AG09309 (cell line): ENCODE measurements around the gene PTPRN2.

ENCODE experiments used
- DNase-seq: peaks from one replicate; pipeline ENCODE4 v3.0.0-alpha.2; 2010; ENCODE audit warnings: low read depth
- H3K4me3 ChIP-seq: 2 replicates; pipeline ENCODE4 v1.5.1; 2011; ENCODE audit warnings: mild to moderate bottlenecking, low read depth, low read length, moderate library complexity; ENCODE audit not compliant: control insufficient read depth
- TF ChIP-seq, protein P1 (sequence below): IDR thresholded peaks from 2 replicates; pipeline ENCODE4 v1.5.1; 2011; ENCODE audit warnings: mild to moderate bottlenecking, low read depth, low read length, inconsistent platforms; ENCODE audit not compliant: insufficient read depth, control insufficient read depth; ENCODE audit errors: missing control alignments

PTPRN2 gene

DNA sequence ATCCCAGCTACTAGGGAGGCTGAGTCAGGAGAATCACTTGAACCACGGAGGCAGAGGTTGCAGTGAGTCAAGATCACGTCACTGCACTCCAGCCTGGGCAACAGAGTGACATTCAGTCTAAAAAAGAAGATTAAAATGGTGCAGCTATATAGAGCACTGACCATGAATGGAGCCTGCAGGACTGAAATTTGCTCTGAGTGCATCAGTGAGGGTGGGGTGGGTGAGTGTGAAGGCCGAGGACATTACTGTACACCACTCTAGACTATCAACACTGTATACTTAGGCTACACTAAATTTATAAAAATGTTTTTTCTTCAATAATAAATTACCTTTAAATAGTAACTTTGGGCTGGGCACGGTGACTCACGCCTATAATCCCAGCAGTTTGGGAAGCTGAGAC lies 294.7 kb downstream of the PTPRN2 start:
- TF ChIP-seq, protein P1, sequence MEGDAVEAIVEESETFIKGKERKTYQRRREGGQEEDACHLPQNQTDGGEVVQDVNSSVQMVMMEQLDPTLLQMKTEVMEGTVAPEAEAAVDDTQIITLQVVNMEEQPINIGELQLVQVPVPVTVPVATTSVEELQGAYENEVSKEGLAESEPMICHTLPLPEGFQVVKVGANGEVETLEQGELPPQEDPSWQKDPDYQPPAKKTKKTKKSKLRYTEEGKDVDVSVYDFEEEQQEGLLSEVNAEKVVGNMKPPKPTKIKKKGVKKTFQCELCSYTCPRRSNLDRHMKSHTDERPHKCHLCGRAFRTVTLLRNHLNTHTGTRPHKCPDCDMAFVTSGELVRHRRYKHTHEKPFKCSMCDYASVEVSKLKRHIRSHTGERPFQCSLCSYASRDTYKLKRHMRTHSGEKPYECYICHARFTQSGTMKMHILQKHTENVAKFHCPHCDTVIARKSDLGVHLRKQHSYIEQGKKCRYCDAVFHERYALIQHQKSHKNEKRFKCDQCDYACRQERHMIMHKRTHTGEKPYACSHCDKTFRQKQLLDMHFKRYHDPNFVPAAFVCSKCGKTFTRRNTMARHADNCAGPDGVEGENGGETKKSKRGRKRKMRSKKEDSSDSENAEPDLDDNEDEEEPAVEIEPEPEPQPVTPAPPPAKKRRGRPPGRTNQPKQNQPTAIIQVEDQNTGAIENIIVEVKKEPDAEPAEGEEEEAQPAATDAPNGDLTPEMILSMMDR, result no peak
- no peak for DNase-seq
- H3K4me3 ChIP-seq, result no peak overlapping the region

DNA sequence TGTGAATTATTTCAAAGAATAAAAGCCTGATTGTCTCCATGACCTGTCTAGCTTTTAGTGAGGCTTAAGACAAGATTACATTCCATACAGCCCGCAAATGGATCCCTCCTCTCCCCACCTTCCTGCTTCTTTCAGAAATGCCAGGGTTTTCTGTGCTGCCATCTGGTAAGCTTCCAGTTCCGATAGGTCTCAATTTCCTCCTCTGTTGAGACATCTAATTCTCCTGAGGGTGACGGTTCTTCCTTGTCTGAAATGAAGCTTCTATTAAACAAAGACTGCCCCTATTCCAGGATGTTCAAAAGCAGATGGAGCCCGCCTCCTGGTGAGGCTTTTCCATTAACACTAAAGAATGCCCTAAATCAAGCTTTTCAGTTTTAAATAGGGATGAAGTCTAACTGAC lies 295.6 kb downstream of the PTPRN2 start:
- TF ChIP-seq, protein P1, result no peak
- no peak for DNase-seq
- no peak overlapping the region for H3K4me3 ChIP-seq

DNA sequence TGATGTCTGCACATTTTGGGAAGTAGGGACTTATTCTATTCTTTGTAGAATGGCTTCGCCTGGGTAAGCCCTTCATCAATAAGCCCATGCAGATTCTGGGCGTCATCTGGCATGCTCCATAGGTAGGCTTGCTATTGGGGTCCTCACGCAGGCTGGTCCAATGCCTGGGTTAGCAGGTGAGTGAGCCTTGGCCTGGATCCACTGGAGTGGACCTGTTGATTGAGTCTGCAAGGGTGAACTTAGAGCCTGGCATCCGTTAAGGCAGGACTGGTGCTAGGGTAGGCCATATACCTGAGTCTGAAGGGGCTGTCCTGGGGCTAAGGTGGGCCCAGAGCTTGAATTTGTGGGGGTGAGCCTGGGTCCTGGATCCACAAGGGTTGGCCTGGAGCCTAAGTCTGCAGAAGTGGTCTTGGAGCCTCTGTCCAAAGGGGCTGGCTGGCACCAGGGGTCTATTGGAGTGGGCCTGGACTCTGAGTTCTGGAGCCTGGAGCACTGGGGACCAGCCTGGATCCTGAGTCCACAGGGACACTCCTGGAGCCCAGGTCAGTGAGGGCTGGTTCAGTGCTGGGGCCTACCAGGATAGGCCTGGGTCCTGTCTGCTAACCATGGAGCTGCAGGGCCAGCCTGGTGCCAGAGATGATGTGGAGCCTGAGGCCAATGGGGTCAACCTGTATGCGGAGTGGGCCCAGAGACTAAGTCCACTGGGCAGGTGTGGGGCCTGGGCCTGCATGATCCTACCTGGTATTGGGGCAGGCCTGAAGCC lies 297.7 kb downstream of the PTPRN2 start:
- no peak for DNase-seq
- no peak overlapping the region for H3K4me3 ChIP-seq
- TF ChIP-seq, protein P1, result no peak

DNA sequence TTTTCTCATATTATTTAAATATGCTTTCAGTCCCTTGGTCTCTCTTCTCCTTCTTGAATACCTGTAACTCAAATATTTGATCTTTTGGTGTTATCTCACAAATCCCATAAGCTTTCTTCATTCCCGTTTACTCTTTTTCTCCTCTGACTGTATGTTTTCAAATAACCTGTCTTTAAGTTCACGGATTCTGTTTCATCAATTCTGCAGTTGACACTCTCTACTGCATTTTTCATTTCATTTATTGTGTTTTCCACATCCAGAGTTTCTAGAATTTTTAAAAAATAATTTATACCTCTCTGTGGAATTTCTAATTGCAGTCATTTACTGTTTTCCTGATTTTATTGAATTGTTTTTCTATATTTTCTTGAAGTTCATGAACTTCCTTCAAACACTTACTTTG lies 298.4 kb downstream of the PTPRN2 start:
- no peak overlapping the region for H3K4me3 ChIP-seq
- TF ChIP-seq, protein P1, result no peak
- DNase-seq, result no peak

DNA sequence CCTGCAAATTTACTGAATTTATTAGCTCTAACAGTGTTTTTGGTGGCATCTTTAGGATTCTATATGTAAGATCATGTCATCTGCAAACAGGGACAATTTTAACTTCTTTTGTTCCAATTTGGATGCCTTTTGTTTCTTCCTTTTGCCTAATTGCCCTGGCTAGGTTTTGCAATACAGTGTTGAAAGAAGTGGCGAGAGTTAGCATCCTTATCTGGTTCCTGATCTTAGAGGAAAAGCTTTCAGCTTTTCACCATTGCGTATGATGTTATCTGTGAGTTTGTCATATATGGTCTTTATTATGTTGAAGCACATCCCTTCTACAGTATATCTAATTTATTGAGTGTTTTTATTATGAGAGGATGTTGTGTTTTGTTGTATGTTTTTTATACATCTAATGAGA lies 301.4 kb downstream of the PTPRN2 start:
- DNase-seq, result no peak
- TF ChIP-seq, protein P1, result no peak
- no peak overlapping the region for H3K4me3 ChIP-seq

DNA sequence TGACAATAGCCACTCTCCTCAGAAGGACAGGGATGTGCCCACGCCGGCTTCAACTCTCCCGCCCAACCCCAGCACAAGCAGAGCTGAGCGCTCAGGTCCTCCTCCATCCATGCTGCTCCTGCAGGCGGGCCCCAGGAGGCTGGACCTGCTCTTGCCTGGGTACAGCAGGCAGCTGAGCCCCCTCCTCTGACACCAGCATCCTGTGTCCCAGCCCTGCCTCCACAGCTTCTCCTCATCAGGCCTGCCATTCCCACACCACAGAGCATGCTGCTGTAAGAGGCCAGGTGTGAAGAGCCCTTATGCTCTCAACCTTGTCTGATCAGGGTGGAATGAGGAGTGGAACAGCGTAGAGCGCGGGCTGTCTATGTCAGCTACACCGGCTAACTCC lies 302.2 kb downstream of the PTPRN2 start:
- TF ChIP-seq, protein P1, result no peak
- no peak overlapping the region for H3K4me3 ChIP-seq
- no peak for DNase-seq
